Measurements from ENCODE around the gene NDUFB2.
"Not testable (repeated sequence)": the region's sequence is repeated elsewhere in the genome, so short reads cannot be mapped to it uniquely, and the experiment has no call there.

The NDUFB2 gene

GRCh38 chr7:140689199-140690152 lies 7.0 kb upstream of the NDUFB2 start:
- DNase-seq (ENCODE audit: low read depth): no peak

GRCh38 chr7:140691376-140692045 lies 5.0 kb upstream of the NDUFB2 start:
- DNase-seq (ENCODE audit: low read depth): no peak

DNA sequence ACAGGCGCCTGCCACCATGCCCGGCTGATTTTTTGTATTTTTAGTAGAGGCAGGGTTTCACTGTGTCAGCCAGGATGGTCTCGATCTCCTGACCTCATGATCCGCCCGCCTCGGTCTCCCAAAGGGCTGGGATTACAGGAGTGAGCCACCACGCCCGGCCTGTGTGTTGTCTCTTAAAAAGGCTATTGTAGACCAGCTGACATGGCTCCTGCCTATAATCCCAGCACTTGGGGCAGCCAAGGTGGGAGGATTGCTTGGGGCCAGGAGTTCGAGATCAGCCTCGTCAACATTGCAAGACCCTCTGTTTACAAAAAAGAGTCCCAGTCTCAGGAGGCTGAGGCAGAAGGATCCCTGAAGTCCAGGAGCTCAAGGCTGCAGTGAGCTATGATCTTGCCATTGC lies 2.7 kb upstream of the NDUFB2 start:
- not testable (repeated sequence) for DNase-seq (ENCODE audit: low read depth)

DNA sequence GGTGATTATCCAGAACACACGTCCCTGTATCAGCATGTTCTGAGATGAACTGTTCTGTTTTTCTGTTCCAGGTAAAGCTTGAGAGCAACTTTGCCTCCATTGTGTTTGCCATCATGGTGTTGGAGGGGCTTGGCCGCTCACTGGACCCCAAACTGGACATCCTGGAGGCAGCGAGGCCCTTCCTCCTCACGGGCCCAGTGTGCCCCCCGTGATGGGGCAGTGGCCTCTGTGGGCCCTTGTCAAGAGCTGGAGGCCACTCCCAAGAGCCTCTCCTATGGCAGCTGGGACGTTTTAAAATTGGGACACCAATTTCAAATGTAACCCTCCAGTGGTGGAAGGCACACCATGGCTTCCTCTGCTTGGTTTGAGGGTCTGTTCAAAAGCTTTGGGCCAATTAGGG lies 1.9 kb upstream of the NDUFB2 start:
- no peak for DNase-seq (ENCODE audit: low read depth)

GRCh38 chr7:140695381-140695780 lies 1.1 kb upstream of the NDUFB2 start:
- DNase-seq (ENCODE audit: low read depth): no peak

DNA sequence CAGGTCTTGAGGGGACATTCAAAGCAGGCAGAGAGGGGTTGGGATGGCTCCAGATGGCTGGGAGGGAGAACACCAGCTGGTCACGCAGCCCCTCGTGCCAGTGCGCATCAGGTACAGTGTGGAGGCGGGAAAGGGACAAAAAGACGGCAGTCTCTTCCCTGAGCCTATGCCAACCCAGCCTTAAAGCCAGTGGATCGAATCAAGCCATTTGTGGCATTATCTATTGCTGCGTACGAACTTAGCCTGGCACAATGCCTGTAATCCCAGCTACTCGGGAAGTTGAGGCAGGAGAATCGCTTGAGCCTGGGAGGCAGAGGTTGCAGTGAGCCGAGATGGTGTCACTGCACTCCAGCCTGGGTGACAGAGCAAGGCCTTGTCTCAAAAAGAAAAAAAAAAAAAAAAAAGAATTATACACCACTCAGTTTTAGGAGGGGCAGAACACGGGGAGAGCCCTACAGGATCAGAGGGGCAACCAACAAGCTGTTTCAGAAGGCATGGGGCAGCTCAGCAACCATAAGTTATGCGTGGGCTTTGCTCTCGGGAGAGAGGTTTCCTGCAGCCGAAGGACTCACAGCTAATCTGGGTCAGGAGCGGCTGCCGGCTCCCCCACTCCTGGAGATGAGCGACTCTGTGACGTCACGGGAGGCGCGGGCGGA lies 356 bp upstream of the NDUFB2 start:
- peak; percentile 63 for DNase-seq (ENCODE audit: low read depth)

DNA sequence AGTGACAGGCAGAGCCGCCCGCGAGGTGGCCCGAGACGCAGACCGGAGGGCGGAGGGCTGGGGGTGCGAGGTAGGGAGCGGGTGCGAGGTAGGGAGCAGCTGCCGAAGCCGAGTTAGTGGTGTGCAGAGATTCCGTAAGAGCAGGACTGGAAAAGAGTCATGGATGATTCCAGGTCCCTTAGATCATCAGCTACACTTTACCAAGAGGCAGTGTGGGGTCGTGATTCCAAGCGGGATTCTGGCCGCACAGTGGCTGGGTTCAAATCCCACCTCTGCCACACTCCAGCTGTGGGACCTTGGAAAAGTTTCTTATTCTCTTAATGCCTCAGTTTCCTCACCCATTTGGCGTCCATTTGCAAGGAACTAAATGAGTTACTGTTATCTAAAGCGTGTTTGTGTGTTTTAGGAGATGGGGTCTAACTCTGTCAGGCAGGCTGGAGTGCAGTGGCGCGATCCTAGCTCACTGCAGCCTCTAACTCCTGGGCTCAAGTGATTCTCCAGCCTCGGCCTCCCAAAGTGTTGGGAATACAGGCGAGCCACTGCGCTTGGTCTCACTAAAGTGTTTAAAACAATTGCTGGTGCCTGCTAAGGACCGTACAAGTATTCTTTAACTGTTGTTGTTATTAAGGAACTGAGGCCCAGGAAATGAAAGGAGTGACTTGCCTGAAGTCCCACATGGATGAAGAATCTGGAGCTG lies 1.1 kb downstream of the NDUFB2 start:
- DNase-seq (ENCODE audit: low read depth): peak; percentile 11

DNA sequence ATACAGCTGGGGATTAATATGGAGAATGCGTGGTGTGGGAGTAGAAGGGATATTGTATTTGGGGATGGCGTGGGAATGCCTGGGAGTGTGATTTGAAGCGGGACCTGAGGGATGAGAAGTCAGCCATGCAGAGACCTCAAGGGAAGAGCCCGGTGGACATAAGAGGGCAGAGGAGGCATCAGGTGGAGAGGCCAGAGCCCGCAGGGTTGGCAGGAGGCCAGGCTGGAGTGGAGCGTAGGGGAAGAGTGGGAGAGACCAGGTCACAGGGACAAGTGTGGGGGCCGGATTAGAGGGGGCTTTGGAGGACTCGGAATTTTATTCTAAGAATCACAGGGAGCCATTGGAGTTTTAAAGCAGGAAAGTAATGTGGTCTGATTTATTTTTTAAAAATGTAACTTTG lies 2.0 kb downstream of the NDUFB2 start:
- no peak for DNase-seq (ENCODE audit: low read depth)

GRCh38 chr7:140702774-140703173 lies 6.3 kb downstream of the NDUFB2 start:
- DNase-seq (ENCODE audit: low read depth): no peak

- DNase-seq (ENCODE audit: low read depth): no peak
These were observed 7.7 kb downstream of the NDUFB2 start for GRCh38 chr7:140704205-140704604.

DNA sequence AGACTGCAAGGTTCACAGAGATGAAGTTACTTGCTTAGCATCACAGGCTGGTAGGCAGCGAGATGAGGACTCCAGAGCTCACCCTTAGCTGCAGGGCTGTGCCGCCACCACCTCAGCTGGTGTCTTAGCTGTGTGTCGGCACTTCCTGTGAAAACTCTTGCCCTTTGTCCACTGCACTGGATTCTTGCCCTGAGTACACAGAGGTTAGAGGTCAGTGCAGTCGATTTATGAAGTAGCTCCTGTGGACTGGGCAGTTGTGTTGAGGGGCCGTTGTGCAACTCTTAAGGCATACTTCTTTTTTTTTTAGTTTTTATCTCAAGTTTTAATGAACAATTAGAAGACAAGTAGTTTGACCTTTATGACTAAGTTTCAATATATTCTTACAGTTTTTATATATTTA lies 10.6 kb downstream of the NDUFB2 start:
- DNase-seq (ENCODE audit: low read depth): no peak

- DNase-seq (ENCODE audit: low read depth): not testable (repeated sequence)
These were observed 12.3 kb downstream of the NDUFB2 start for GRCh38 chr7:140708764-140709163.

DNA sequence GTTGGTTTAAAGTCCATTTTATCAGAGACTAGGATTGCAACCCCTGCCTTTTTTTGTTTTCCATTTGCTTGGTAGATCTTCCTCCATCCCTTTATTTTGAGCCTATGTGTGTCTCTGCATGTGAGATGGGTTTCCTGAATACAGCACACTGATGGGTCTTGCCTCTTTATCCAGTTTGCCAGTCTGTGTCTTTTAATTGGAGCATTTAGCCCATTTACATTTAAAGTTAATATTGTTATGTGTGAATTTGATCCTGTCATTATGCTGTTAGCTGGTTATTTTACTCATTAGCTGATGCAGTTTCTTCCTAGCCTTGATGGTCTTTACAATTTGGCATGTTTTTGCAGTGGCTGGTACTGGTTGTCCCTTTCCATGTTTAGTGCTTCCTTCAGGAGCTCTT lies 15.9 kb downstream of the NDUFB2 start:
- not testable (repeated sequence) for DNase-seq (ENCODE audit: low read depth)

DNA sequence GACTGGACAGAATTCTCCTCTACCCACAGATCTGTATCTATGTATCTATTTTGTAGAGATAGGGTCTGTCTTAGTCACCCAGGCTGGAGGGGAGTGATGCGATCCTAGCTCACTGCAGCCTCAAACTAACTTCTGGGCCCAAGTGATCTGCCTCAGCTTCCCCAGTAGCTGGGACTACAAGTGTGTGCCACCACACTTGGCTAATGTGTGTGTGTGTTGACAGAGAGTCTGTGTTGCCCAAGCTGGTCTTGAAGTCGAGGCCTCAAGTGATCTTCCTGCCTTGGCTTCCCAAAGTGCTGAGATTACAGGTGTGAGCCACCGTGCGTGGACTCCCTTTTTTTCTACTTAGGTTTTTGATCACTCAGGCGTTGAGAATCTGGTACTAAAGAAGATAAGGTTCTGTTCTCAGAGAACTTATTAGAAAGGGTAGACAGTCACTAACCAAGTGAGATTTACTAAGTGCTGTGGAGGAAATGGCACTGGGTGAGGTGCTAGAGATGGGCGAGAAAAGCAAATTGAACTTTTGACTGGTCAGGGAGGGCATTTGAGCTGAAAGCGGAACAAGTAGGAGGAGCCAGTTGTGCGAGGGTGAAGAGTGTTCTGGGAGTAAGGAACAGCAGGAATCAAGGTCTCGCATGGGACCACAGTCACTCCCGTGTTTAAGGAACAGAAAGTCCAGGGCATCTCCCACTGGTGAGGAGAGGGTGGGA lies 18.0 kb downstream of the NDUFB2 start:
- DNase-seq (ENCODE audit: low read depth): no peak

DNA sequence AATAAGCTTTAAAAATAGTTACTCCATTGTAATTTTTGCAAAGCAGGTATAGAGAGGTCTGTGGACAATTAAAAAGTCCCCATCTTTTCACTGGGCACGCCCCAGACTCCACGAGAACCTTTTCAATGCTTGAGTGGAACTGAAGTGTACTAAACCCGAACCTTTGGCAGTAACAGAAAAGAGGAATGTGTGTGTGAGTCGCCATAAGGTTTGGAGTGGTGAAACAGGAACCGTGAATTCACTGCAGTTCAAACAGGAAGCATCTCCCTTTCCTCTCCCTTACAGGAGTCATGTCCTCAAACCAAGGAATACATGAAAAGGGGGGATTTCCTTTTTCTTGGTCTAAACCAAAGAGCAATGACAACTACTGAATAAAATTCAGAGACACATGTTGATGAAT lies 23.2 kb downstream of the NDUFB2 start:
- DNase-seq (ENCODE audit: low read depth): no peak

GRCh38 chr7:140722254-140722653 lies 25.7 kb downstream of the NDUFB2 start:
- no peak for DNase-seq (ENCODE audit: low read depth)

GRCh38 chr7:140723006-140723405 lies 26.5 kb downstream of the NDUFB2 start:
- no peak for DNase-seq (ENCODE audit: low read depth)

DNA sequence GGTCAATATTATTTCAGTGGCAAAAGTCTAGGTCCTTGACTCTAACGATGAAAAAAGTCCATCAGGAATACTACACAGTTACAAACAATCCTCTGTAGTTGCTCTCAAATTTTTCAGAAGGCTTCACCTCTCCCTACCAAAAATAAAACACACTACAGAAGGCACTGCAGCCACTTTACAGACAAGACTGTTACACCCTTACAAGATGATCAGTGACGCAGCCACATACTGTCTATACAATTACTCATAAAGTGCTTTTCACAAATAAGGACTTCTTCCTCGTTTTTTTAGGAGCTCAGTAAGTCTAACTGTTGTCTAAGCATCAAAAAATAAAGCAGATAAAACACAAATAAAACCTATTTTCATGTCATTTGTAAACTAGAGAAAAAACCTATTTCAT lies 27.1 kb downstream of the NDUFB2 start:
- no peak for DNase-seq (ENCODE audit: low read depth)

GRCh38 chr7:140724706-140725105 lies 28.2 kb downstream of the NDUFB2 start:
- DNase-seq (ENCODE audit: low read depth): no peak

DNA sequence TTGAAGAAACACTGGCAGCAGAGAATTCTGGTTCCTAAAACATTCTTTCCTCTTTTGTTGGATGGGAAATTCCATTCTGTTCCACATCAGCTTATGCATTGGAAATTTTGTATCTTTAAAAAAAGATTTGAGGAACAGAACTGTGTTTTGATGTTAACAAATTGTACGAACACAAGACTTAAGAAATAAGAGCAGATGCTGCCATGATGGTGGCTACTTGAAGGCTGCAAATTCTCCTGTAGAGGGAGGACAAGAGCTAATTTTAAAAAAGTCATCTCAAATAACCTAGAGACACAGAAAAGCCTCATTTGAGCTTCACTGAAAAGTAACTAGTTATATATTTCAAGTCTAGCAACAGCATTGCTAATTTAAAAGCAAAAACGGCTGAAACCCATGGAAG lies 29.8 kb downstream of the NDUFB2 start:
- DNase-seq (ENCODE audit: low read depth): no peak

DNA sequence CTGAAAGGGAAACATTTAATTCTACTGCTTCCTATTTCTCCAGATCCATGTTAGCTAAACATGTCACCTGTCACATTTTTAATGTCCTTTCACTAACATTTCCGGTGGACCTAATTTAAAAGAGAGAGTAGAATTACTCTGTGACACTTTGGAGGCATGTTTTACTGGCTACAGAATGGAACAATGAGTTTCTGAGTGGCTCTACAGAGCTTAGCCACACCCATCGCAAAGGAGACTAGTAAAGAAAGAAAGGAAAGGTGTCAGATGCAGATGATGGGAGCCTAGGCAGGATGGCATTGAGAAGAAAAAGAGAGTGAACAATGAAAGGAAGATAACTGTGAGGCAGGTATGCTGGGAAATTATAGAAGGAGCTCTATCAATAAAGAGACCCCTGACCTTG lies 35.9 kb downstream of the NDUFB2 start:
- DNase-seq (ENCODE audit: low read depth): no peak

DNA sequence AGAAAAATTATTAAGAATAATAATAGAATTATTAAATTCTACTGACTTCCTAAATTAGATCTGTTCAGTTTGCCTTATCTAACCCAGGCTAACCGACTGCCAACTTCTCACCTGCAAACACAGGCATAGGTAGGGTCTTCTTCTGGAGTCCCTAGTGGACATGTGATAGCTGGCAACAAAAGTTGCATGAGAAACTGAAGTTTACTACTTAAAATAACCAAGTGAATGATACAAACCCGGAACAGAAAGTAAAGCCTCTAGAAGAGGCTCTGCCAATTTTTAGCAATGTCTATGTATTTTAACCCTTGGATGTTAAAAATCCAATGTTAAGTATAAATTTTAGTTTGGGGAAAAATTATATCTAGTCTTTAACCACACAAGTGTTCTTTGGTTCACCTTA lies 37.6 kb downstream of the NDUFB2 start:
- DNase-seq (ENCODE audit: low read depth): no peak
